Stimulated activated CD4-positive, alpha-beta T cell treated with anti-CD3 and anti-CD28 coated beads, Interleukin-2, amount 100 ng/mL, for 48 hours (primary cell): ENCODE results near the gene HDHD3.
A peak's percentile ranks its signal among the peaks of the same experiment; 100 is the strongest.

Experiments used
- DNase-seq, 2 donors: peaks; one replicate each; pipeline ENCODE4 v3.0.0-alpha.2; 2020

Gene HDHD3

DNA sequence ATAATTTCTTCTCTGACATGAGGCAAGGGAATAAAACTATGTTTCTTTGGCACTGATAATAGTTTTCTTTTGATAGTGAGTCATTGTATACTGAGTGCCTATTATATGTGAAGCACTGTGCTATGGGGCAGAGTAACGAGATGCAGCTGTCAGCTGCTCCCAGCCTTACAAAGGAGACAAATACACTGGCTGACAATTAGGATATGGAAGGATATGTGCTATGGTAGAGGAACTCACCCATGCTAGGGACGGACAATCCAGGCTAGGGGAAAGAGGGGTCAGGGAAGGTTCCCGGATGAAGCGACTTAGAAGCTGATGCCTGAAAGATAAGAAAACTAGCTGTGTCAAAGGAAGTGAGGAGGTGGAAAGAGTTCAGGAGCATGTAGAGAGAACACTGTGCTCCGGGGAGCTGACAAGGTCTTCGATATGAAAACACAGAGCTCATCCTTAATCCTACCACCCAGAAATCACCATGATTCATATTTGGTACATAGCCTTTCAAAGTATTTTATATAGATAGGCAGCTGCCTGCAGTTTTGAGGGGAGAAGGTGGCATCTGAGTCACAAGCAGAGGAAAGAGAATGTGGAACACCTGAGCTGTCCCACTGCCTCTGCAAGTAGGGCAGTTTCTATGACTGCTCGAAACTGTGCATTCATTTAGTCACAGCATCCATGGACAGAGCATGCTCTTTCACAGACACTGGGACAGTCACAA, 15.3 kb downstream of the HDHD3 start:
- DNase-seq, result no peak

DNA sequence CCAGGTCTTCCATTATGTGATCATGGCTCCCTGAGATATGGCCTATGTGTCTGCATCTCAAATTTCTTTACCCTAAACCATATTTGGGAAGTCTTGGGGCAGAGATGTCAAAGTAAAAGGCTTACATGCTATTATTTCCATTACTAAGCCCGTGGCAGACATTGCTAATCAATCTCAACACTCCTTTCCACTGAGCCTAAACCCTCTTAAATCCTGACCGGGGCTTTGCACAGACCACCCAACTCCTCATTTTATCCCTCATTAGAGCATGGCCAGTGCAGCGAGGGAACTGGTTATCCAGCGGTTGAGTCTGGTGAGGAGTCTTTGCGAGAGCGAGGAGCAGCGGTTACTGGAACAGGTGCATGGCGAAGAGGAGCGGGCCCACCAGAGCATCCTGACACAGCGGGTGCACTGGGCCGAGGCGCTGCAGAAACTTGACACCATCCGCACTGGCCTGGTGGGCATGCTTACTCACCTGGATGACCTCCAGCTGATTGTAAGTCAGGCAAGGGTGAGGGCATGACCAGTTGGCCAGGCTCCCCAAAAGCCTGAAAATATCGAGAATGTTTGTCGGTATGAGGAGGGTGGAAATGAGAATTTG, 16.4 kb downstream of the HDHD3 start:
- DNase-seq, result no peak

DNA sequence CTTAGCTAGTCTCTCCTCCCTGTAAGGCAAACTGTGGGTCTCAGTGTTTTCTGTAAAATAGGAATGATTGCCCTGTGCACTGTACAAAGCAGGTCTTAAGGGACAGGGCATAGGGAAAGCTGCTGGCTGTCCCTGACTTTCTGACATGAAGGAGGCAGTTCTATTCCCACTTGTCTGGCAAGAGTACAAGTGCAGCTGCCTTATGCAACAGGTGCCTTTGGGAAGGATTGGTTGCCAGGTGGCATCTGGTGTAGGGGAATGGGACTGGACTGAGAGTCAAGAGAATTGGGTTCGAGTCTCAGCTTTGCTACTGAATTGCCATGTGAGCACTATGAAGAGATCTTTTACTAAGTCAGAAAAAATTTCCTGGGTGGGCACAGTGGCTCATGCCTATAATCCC, 17.4 kb downstream of the HDHD3 start:
- DNase-seq, result no peak

DNA sequence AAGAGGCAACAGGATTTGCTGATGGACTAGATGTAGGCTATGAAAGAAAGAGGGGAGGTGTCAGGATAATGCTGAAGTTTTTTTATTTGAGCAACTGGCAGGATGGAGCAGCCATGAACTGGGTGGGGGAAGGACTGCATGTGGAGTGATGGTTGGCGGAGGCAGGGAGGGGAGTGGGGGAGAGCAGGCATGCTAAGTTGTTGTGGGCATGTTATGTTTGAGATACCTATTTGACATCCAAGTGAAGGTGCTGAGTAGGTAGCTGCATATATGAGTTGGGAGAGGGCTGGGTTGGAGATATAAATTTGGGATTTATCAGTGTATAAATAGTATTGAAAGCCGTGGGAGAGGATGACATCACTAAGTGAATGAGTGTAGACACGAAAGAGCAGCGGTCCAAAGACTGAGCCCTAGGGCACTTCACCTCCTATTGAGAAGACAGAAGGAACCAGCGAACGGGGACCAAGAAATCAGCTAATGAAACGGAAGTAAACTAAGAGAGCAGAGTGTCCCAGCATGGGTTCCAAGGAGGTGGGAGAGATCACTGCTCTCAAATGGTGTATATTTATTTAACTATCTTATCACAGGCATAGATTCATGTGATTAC, 20.0 kb downstream of the HDHD3 start:
- DNase-seq, result no peak

DNA sequence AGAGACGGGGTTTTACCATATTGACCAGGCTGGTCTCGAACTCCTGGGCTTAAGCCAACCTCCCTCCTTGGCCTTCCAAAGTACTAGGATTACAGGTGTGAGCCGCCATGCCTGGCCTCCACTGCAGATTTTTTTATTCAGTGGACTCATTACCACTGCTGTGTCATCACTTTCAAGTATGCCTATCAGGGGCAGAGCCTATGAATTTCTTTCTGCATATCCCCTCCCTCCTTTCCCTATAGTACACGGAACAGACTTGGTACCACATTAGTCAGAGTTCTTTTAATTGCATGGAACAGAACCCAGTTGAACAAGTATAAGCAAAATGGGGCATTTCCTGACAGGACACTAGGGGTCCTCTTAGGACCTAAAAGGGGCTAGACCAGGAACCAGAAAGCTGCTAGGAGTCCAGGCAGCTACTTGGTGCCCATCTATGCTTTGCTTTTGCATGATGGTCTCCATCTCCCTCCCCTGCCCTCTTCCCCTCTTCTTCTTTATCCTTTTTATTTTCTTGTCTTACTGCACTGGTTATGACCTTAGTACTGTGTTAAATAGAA, 21.7 kb downstream of the HDHD3 start:
- no peak for DNase-seq

DNA sequence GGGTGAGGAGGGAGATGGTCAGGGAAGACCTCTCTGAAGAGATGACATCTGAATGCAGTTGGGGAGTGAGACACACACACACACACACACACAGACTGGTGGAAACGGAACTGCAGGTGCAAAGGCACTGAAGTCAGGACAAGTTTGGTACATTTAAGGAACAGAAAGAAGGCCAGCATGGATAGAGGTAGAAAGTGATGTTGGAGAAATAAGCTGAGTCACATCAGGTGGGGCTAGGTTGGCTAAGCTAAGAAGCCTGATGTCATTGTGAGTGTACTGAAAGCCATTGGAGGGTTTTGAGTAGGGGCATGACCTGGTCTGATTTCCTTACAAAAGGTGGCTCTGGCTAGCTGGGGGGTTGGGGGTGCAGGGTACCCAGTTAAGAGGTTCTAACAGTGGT, 24.4 kb downstream of the HDHD3 start:
- no peak for DNase-seq

DNA sequence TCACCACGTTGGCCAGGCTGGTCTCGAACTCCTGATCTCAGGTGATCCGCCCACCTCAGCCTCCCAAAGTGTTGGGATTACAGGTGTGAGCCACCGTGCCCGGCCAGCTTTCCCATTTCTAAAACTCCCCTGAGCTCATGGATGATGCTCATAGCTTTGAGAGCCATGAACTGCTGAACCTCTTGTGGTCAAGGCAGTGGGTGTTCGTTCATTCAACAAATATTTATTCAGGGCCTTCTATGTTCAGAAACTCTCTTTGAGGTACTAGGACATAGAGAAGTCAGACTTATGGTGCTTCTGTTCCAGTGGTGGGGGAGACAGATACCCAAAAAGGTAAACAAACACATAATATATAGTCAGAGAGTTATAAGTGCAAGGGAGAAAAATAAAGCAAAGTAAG, 24.8 kb downstream of the HDHD3 start:
- DNase-seq, result no peak

DNA sequence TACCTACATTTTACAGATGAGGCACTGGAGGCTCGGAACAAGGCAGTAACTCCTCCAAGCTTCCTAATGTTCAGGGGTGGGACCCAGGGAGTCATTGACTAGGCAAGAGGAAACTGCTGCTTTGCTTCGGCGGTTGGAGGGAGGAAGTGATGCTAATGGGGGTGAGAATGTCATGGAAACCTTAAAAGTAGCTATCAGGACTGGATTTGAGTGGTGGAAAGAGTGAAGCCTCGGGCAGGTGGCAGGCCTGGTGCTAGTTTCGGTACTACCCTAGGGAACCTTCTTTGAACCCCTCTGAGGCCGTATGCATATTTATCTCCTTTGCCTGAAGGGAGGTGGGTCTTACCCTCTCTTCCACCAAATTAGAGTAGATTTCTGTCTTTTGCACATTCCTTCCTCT, 25.8 kb downstream of the HDHD3 start:
- no peak for DNase-seq

DNA sequence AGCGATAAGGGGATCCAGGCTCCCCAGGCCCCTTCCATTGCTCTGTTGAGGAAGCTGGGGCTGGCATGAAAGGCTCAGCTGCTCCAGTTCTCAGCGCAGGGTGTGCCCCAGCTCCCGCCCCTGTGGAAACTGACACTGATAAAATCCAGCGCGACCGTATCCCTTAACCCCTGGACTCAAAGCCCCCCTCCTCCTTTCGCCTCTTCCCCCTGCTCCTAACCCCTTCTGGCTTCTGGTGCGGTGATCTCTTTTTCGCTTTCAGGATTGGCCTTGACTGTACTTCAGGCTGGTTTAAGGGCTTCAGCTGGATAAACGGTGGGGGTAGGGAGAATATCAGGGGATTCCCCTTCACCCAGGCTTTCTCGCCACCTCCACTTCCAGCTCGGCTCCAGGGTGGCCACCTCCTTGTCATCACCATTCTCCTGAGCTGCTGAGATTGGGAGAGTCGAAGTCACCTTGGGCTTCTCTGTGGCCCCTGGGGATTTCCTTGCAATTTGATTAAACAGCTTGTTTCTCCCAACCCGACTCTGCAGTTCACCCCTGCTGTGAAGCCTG, 26.6 kb downstream of the HDHD3 start:
- DNase-seq, result no peak

DNA sequence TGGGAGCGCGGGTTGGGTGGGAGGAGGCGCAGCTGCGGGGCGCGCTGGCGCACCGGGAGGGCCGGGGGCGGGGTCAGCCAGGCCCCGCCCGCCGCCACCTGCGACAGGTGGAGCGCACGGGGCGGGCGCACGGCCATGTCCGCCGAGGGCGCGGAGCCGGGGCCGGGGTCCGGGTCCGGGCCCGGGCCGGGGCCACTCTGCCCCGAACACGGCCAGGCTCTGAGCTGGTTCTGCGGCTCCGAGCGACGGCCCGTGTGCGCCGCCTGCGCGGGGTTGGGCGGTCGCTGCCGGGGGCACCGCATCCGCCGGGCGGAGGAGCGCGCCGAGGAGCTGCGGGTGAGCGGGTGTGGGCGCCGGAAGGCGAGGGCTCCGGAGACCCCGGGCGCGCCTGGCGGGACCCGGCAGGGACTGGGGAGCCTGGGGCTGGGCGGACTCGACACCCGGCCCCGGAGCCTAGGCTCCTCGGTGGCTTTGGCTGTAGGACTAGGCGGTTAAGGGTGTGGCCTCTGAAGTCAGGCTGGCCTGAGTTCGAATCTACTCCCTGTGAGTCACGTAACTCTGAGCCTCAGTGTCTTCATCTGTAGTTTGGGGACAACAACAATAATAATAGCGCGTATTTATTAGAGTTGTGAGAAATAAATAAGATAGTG, 27.2 kb downstream of the HDHD3 start, which contains the start of gene BSPRY:
Gene BSPRY, plus strand, starts transcription at position 97 of the 650 bp plus-strand sequence. Its CDS starts 39 bp downstream, at position 136.
- DNase-seq, result peak in 1 of 2 donors; percentile 28

DNA sequence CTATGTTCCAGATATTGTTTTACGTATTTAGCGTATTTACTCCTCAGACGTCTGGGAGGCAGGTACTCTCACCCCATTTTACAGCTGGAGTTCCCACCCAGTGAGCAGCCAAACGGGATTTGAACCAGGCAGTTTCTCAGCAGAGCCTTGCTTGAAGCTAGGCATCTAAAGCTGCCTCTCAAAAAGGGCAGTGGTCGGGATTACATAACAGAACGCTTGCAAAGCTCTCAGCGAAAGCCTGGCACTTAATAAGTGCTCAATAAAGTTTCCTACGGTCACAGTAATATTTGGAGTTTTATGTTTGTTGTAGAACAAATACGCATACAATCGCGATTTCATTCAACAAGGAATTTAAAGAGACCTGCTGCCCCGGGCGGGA, 27.7 kb downstream of the HDHD3 start:
- no peak for DNase-seq

DNA sequence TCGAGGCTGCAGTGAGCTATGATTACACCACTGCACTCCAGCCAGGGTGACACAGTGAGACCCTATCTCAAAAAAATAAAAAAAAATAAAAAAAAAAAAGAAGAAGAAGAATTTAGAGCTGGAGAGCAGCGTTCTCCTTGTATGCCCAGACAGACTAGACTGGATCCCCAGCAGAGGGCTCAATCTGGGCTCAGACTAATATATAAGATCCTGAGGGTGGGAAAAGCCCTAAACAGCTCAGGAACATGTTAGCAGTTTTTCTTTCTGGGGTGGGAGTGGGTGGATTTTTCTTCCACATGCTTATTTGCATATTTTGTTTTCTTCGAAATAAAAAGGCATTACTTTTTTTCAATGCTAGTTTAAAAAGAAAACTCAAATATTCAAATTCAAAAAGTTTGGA, 28.3 kb downstream of the HDHD3 start:
- no peak for DNase-seq

DNA sequence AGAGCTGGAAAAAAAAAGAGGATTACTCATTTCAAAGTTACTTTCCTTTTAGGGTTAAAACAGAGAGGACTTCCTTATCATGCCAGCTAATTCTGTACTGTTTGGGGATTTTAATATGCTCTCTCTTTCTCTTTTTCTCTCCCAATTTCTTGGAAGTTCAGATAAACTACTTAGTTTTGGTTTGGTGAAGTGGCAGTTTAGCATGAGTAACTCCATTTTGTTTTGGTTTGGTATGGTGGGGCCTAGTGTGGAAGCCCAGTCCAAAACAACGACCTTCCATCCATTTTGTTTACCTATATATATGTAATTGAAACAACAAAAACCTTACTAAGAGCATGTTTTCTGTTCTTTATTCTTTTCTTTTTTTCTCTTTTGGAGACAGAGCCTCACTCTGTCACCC, 31.1 kb downstream of the HDHD3 start:
- DNase-seq, result no peak

DNA sequence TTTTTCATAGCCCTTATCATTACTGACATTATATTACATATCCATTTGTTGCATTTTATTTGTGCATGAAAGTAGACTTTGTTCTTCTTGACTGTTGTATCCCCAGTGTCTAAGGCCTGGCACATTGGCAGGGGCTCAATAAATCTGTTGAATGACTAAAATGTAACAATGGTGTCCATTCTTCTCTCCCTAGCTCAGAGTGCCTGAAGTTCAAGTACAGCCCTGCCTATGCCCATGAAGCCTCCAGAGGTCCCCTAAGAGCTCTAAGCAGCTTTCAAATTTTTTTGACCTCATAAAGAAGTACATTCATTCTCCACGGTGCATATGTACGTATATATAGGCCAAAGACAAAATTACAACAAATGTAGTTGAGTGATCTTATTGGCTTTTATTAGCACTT, 31.6 kb downstream of the HDHD3 start:
- no peak for DNase-seq

DNA sequence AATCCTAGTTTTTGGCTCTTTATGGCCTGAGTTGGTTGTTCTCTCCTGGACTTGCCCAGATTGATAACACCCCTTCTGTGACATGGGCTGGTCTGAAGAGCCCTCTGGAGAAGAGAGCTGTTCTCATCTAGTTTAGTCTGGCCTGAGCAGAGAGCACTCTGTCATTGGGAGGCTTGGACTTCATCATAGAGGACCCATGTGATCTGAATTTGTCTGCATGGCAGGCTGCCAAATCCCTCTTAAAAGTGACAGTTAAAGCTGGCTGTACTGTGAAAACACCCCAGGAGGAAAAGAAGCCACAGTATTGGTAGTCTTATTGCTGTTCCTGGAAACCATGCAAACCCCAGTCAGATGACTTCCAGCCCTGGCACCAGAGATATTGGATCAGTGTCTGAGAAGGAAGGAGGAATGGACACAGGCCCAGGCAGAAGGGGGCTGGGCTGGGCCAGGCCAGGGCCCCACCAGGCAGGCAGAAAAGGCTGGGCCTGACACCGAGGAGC, 33.0 kb downstream of the HDHD3 start:
- DNase-seq, result no peak

DNA sequence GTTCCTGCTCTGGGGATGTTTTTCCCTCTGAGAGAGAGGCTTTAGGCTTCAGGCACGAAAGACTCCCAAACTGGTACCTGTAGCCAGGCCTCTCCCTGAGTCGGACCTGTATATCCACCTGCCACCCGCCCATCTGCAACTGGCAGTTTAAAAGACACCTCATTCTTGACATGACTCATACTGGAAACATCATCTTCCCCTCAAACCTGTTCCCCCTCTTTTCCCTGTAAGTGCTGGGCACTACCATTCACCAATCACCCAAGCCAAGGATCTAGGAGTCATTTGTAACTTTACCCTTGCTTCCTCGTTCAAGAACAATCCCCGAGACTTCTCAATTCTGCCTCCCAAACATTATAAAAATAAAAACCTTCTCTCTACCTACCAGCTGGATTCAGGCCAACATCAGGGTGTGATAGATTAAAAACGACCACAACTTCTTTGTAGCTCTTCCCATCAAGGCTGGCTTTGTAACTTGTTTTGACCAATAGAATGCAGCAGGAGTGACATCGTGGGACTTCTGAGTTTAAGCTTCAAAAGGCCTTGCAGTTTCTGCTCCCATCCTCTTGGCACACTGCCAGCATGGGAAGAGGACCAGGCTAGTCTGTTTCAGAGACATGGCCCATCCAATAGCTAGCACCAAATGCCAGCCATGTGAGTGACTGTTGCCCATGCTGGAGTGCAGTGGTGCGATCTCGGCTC, 34.9 kb downstream of the HDHD3 start:
- DNase-seq, result no peak

DNA sequence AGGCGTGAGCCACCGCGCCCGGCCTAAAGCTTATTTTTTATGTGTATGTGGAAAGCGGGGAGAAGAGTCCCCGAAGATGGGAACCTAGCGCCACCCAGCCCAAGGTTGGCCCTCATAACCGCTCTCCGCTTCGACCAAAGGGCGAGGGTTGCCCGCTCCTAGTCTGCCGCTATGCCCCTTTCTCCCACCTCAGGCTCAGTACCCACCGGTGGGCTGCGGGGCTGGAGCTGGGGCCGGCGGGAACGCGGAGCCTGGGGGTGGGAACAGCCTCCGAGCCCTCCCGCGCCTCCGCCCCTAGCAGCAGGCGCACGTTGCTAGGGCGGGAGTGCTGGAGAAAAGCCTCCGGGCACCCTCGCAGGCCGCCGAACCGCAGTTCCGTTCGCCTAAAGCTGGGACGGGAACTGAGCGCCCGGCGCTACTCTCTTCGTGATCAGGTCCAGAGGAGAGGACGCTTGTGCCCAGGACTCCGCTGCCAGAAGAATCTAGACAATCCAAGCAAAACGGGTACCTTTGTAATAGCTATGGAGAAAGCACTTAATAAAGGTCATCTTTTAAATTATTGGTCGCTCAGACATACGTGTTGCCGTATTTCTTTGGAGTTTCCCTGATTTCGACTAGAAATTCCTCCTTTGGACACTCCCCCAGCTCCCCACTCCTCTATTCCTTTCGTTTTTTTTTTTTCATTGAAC, 36.6 kb downstream of the HDHD3 start, which contains the start of gene WDR31:
Gene WDR31, minus strand, starts transcription at position 265 of the 689 bp plus-strand sequence. CDS start 8,253 bp downstream, outside the sequence.
- peak; percentile 77 to 83 for DNase-seq

DNA sequence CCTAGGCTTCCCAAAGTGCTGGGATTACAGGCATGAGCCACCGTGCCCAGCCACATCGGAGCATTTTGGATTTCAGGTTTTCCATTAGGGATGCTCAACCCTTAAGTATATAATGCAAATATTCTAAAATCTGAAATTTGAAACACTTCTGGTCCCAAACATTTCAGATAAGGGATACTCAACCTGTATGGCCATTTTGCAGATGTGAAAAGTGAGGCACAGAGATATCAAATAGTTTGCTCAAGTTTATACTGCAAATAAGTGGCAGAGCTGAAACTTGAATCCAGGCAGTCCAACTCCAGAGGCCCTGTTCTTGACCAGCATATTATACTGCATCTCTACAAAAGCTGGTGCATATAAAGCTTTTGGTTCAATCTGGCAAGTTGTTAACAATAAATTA, 39.1 kb downstream of the HDHD3 start:
- DNase-seq, result no peak

DNA sequence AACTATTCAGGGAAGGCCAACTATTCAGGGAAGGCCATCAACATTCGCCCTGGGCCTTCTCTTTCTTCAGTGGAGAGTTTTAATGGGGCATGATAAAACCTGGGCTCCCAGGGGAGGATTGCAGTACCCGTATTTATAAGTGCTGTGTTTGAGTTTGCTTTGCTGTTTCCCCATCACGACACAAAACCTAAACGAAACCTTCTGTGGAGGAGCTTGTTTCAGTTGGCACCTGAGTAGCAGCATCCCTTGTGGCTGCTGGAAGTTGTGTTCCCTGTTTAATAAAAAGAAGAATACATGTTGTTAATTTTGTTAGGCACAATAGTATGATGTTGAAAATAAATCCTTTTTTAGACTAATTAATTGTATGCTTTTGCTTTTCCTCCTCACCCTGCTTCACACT, 45.0 kb downstream of the HDHD3 start:
- DNase-seq, result no peak

DNA sequence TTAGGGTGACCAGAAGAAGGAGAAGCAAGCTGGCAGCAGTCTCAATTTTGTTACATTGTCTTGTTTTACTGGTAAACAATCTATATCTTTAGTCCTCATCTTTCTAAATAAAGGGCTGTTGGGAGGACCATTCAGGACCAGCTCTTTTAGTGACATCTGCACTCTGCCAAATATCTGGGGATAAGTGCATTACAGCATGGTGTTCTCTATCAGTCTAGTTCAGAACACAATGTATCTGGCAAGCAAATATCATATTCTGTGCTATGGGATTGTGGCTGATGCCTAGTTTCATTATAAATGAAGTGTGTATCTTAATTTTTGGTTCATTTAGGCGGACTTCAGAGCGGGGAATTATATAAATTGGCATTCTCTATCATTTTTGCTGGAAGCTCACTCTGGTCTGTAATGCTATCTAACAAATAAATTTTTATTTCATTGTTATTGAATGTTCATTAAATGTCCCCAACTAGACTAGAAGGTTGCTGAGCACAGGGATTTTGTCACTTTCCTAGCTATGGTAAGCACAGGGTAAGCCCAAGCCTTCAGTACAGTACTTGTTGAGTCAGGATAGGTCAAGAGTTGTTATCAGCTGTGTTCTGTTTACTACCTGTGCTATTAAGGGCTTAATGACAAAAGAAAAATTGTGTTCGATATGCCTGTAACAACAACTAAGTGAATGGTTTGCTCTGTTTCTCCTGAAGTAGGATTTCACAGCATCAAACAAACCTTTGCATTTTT, 48.6 kb downstream of the HDHD3 start:
- no peak for DNase-seq

DNA sequence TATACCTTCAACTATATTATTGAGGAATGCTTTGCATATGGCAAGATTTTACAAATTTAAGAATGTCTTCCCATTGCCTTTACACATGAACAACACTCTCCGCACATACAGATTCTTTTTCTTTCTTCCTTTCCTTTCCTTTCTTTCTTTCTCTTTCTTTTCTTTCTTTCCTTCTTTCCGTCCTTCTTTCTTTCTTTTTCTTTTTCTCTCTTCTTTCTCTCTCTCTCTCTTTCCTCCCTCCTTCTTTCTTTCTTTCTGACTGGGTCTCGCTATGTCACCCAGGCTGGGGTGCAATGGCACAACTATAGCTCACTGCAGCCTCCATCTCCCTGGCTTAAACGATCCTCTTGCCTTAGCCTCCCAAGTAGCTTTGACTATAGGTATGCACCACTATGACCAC, 50.6 kb downstream of the HDHD3 start:
- no peak for DNase-seq
